HEK293T (cell line): Measurements from ENCODE around the gene CUL9.

Experiments
- ARNT ChIP-seq: fragments of 450-650 bp; IDR thresholded peaks from 2 replicates; pipeline ENCODE4 v1.6.1; 2017; ENCODE audit warnings: mild to moderate bottlenecking
- BHLHE40 ChIP-seq: fragments of 450-650 bp; IDR thresholded peaks from 2 replicates; pipeline ENCODE4 v1.6.1; 2016; ENCODE audit warnings: mild to moderate bottlenecking, moderate library complexity, borderline replicate concordance
- ELF4 ChIP-seq: fragments of 450-650 bp; IDR thresholded peaks from 2 replicates; pipeline ENCODE4 v1.6.1; 2017; ENCODE audit warnings: antibody characterized with exemption
- FOXA1 ChIP-seq: fragments of 450-650 bp; IDR thresholded peaks from 2 replicates; pipeline ENCODE4 v1.6.1; 2016; ENCODE audit warnings: mild to moderate bottlenecking
- FOXK2 ChIP-seq: fragments of 450-650 bp; IDR thresholded peaks from 2 replicates; pipeline ENCODE4 v1.6.1; 2016; ENCODE audit warnings: mild to moderate bottlenecking
- HDGF ChIP-seq: fragments of 450-650 bp; IDR thresholded peaks from 2 replicates; pipeline ENCODE4 v1.6.1; 2017; ENCODE audit warnings: antibody characterized with exemption, borderline replicate concordance
- NFRKB ChIP-seq: fragments of 450-650 bp; IDR thresholded peaks from 2 replicates; pipeline ENCODE4 v1.6.1; 2016; ENCODE audit warnings: mild to moderate bottlenecking, moderate library complexity
- PKNOX1 ChIP-seq: fragments of 450-650 bp; IDR thresholded peaks from 2 replicates; pipeline ENCODE4 v1.6.1; 2016
- SP1 ChIP-seq: fragments of 450-650 bp; IDR thresholded peaks from 2 replicates; pipeline ENCODE4 v1.6.1; 2017
- SUZ12 ChIP-seq: fragments of 450-650 bp; IDR thresholded peaks from 2 replicates; pipeline ENCODE4 v1.6.1; 2016; ENCODE audit warnings: mild to moderate bottlenecking
- ZNF384 ChIP-seq: fragments of 450-650 bp; IDR thresholded peaks from 2 replicates; pipeline ENCODE4 v1.6.1; 2016

DNA sequence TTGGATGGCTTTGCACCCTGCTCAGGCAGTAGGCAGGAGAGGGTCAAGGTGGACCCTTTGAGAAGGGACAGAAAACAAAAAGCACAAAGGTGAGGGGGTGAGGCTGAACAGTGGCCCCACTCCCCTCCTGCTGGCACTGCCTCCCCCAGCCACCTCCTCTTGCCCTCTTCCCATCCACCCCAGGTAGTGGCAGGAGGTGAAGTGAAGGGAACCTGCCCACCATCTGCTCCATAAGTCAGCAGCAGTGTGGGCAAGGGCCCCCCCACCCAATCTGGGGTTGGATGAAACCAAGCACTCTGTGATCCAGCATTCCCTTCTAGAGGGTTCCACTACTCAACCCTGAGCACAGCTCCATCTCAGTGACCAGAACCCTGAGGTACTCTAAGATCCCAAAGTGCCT is 89.9 kb downstream of the CUL9 start:
- TF ChIP-seq ARNT (no peak), FOXK2 (no peak), NFRKB (no peak), SP1 (no peak), HDGF (no peak), PKNOX1 (no peak), SUZ12 (no peak), BHLHE40 (no peak), ZNF384 (no peak), ELF4 (no peak), FOXA1 (no peak)
